Uterus (tissue), 4 donors: ENCODE measurements around the gene CPO. TPM values are rescaled to one million over a fixed set of nuclear protein-coding genes. Genes with fewer than 3 reads are reported as not detected.

ENCODE experiments used
- DNase-seq, 2 donors: peaks; one replicate each; pipeline ENCODE4 v3.0.0-alpha.2; 2019 to 2020
- H3K27ac ChIP-seq, 2 donors: fragments of 200-600 bp; sonication (generic); 1 replicate in 1 of 2; 2 replicates in 1 of 2; pipeline ENCODE4 v1.5.1; 2016 to 2018
- H3K27me3 ChIP-seq, 2 donors: fragments of 200-600 bp; sonication (generic); one replicate each; pipeline ENCODE4 v1.5.1; 2018 to 2019; ENCODE audit warnings: control low read depth in 1 of 2
- H3K36me3 ChIP-seq, 2 donors: fragments of 200-600 bp; sonication (generic); one replicate each; pipeline ENCODE4 v1.5.1; 2019; ENCODE audit warnings: control low read depth in 1 of 2
- H3K4me1 ChIP-seq, 2 donors: fragments of 200-600 bp; sonication (generic); one replicate each; pipeline ENCODE4 v1.5.1; 2018 to 2019; ENCODE audit warnings: control low read depth in 1 of 2
- H3K4me3 ChIP-seq, 2 donors: fragments of 200-600 bp; sonication (generic); 1 replicate in 1 of 2; 2 replicates in 1 of 2; pipeline ENCODE4 v1.5.1; 2018 to 2019; ENCODE audit warnings: mild to moderate bottlenecking in 1 of 2
- H3K9me3 ChIP-seq, 2 donors: fragments of 200-600 bp; sonication (generic); one replicate each; pipeline ENCODE4 v1.5.1; 2019; ENCODE audit warnings: control low read depth in 1 of 2
- POLR2A ChIP-seq, 2 donors: fragments of 450-650 bp; IDR thresholded peaks; one replicate each; pipeline ENCODE4 v1.6.1; 2016; ENCODE audit warnings: antibody characterized with exemption in 2 of 2, mild to moderate bottlenecking in 1 of 2, moderate library complexity in 1 of 2
- intact Hi-C: fragments of 100-400 bp; cut with DNase I; formaldehyde crosslinking; loops from one replicate; pipeline ENCODE4 v1.15.1; 2023; ENCODE audit warnings: low total_unique reads
- total RNA-seq, 4 donors: library from RNA; depleted of rRNA in 3 of 4; stranded (reverse); fragments of >200 nt in 3 of 4; gene quantifications; one replicate each; pipeline versions ENCODE4 v1.1.0 to v1.2.4, GENCODE V29; 2014 to 2023
- TF ChIP-seq, protein P1 (sequence below), 4 experiments: fragments of 200-600 bp in 2 of 4; fragments of 450-650 bp in 2 of 4; sonication (generic) in 2 of 4; IDR thresholded peaks; one replicate each; pipeline ENCODE4 v1.5.1; 2016 to 2019; ENCODE audit warnings: antibody characterized with exemption in 4 of 4, mild to moderate bottlenecking in 2 of 4, moderate library complexity in 1 of 4
- donor health status: DM: yes; HTN: yes; CAD: no.

The CPO gene
- total RNA-seq, 4 donors from 2014 or later, result 0.90 TPM; not detected in 3

- Histone ChIP-seq H3K4me3 (no peak overlapping the region), H3K9me3 (no peaks in the 10 kb centered on the region), H3K4me1 (no peaks in the 10 kb centered on the region), H3K27me3 (no peaks in the 10 kb centered on the region), H3K36me3 (no peaks in the 10 kb centered on the region), H3K27ac (no peak overlapping the region)
- intact Hi-C loops, result no loop called here
- TF ChIP-seq, protein P1, sequence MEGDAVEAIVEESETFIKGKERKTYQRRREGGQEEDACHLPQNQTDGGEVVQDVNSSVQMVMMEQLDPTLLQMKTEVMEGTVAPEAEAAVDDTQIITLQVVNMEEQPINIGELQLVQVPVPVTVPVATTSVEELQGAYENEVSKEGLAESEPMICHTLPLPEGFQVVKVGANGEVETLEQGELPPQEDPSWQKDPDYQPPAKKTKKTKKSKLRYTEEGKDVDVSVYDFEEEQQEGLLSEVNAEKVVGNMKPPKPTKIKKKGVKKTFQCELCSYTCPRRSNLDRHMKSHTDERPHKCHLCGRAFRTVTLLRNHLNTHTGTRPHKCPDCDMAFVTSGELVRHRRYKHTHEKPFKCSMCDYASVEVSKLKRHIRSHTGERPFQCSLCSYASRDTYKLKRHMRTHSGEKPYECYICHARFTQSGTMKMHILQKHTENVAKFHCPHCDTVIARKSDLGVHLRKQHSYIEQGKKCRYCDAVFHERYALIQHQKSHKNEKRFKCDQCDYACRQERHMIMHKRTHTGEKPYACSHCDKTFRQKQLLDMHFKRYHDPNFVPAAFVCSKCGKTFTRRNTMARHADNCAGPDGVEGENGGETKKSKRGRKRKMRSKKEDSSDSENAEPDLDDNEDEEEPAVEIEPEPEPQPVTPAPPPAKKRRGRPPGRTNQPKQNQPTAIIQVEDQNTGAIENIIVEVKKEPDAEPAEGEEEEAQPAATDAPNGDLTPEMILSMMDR (IDR thresholded peaks at IDR 0.05), result no peak
- TF ChIP-seq POLR2A (IDR thresholded peaks at IDR 0.05), result no peak
- no peak for DNase-seq
Observed at GRCh38 chr2:206920310-206920709, 19.0 kb upstream of the CPO start.

GRCh38 chr2:206920951-206921350, 18.4 kb upstream of the CPO start:
- no peaks in the 10 kb centered on the region for H3K27me3 ChIP-seq
- intact Hi-C loops, result no loop called here
- no peaks in the 10 kb centered on the region for H3K9me3 ChIP-seq
- no peak overlapping the region for H3K27ac ChIP-seq
- no peak for DNase-seq
- H3K36me3 ChIP-seq, result no peaks in the 10 kb centered on the region
- no peak for TF ChIP-seq POLR2A (IDR thresholded peaks at IDR 0.05)
- TF ChIP-seq, protein P1 (IDR thresholded peaks at IDR 0.05), result no peak
- no peaks in the 10 kb centered on the region for H3K4me1 ChIP-seq
- H3K4me3 ChIP-seq, result no peak overlapping the region

DNA sequence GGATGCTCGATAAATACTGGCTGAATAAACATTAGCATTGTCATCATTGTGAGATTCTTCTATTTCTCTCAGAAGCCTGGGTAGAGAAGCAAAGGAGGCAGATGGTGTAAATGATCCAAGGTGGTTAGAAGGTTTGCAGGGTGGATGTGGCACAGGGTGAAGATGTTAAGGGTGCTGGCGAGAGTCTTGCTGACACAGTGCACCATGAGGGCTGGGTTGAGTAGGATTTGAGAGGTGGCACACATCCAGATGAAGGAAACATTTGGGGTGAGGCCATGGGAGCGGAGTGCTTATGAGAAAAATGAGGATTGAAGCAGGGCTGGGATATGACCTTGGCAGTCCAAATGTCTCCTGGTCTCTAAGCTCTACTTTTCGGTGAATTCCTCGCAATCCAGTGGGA, 17.8 kb upstream of the CPO start:
- no peaks in the 10 kb centered on the region for H3K4me1 ChIP-seq
- no peak overlapping the region for H3K4me3 ChIP-seq
- H3K9me3 ChIP-seq, result no peaks in the 10 kb centered on the region
- intact Hi-C loops, result no loop called here
- TF ChIP-seq, protein P1 (IDR thresholded peaks at IDR 0.05), result no peak
- TF ChIP-seq POLR2A (IDR thresholded peaks at IDR 0.05), result no peak
- no peaks in the 10 kb centered on the region for H3K36me3 ChIP-seq
- no peak overlapping the region for H3K27ac ChIP-seq
- no peaks in the 10 kb centered on the region for H3K27me3 ChIP-seq
- DNase-seq, result no peak

GRCh38 chr2:206935991-206936842, 3.1 kb upstream of the CPO start:
- H3K27me3 ChIP-seq, result no peaks in the 10 kb centered on the region
- intact Hi-C loops, result no loop called here
- no peaks in the 10 kb centered on the region for H3K36me3 ChIP-seq
- H3K4me1 ChIP-seq, result no peaks in the 10 kb centered on the region
- no peaks in the 10 kb centered on the region for H3K9me3 ChIP-seq
- TF ChIP-seq, protein P1 (IDR thresholded peaks at IDR 0.05), result no peak
- no peak for TF ChIP-seq POLR2A (IDR thresholded peaks at IDR 0.05)
- no peak overlapping the region for H3K4me3 ChIP-seq
- H3K27ac ChIP-seq, result no peak overlapping the region
- DNase-seq, result no peak

DNA sequence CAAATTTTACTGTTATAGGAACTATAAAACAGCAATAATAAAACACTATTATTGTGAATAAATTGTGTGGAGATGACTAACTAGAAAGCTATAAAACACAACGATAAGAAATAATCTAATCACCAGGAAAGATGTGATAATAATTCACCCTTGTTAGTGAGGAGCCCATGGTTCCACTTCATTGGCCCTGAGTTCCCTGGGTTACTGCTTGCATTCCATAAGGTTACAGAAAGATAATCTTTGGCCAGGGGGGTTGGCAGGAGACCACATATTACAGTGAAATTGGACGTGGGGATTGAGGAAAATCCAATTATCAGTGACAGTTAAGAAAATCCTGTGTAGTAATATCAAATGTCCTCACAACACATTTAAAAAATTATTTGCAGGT, 2.5 kb upstream of the CPO start:
- no peak for DNase-seq
- intact Hi-C loops, result no loop called here
- Histone ChIP-seq H3K4me3 (no peak overlapping the region), H3K36me3 (no peaks in the 10 kb centered on the region), H3K27me3 (no peaks in the 10 kb centered on the region), H3K4me1 (no peaks in the 10 kb centered on the region), H3K27ac (no peak overlapping the region), H3K9me3 (no peaks in the 10 kb centered on the region)
- TF ChIP-seq, protein P1 (IDR thresholded peaks at IDR 0.05), result no peak
- TF ChIP-seq POLR2A (IDR thresholded peaks at IDR 0.05), result no peak
